ENCODE measurements around the gene FAAH2. TPM values are rescaled to one million over a fixed set of nuclear protein-coding genes. Genes with fewer than 3 reads are reported as not detected.

The FAAH2 gene
- total and polyA plus RNA-seq, 4 donors, result 7.3 to 16.0 (median 8.1) TPM

DNA sequence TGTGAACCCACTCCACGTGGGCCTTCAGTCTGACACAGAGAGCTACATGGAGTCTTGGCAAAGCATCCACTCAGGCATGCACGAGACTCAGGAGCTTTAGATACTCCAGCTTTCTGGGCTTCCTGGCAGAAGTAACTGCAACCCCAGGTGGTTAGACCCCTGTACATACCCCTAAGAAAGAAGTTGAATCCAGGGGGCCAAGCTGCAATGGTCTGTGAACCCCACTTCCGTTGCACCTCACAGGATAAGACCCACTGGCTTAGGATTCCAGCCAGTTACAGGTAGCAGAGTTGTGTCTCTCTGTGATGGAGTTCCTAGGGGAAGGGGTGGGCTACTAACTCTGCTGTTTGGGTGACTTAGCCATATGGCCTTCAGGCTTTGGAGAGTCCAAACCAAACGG, 21.4 kb upstream of the FAAH2 start:
- Histone ChIP-seq H3K4me1 (ENCODE audit: control insufficient read depth in 5 of 5, insufficient read depth in 5 of 5, low read length in 5 of 5) (no peaks in the 10 kb centered on the region), H3K9me3 (ENCODE audit: control insufficient read depth in 4 of 4, insufficient read depth in 3 of 4, low read length in 3 of 4) (peaks cover 0 to 23% (median 9%) of the 10 kb centered on the region in 4 donors), H3K4me3 (no peak overlapping the region), H3K27ac (ENCODE audit: low read depth in 1 of 2, low read length in 1 of 2) (no peak overlapping the region), H3K9ac (ENCODE audit: insufficient read depth in 1 of 2, low read length in 2 of 2) (no peak overlapping the region), H3K27me3 (ENCODE audit: control insufficient read depth in 3 of 3, insufficient read depth in 3 of 3, low read length in 2 of 3) (no peaks in the 10 kb centered on the region), H3K36me3 (ENCODE audit: control insufficient read depth in 4 of 4, insufficient read depth in 4 of 4, low read length in 4 of 4) (no peaks in the 10 kb centered on the region)
- TF ChIP-seq CTCF (IDR thresholded peaks at IDR 0.05; ENCODE audit: control extremely low read depth, extremely low read depth), result no peak
- DNase-seq (no peak), ATAC-seq (ENCODE audit: insufficient read depth, low FRiP score) (no peak)
- 54 to 81% methylated on average over 4 of the region's 4 CpGs for WGBS, 2 donors

- no peak for DNase-seq
- Histone ChIP-seq H3K4me1 (ENCODE audit: control insufficient read depth in 5 of 5, insufficient read depth in 5 of 5, low read length in 5 of 5) (no peaks in the 10 kb centered on the region), H3K9ac (ENCODE audit: insufficient read depth in 1 of 2, low read length in 2 of 2) (no peak overlapping the region), H3K4me3 (no peak overlapping the region), H3K9me3 (ENCODE audit: control insufficient read depth in 4 of 4, insufficient read depth in 3 of 4, low read length in 3 of 4) (peaks cover 0 to 27% (median 11%) of the 10 kb centered on the region in 4 donors), H3K36me3 (ENCODE audit: control insufficient read depth in 4 of 4, insufficient read depth in 4 of 4, low read length in 4 of 4) (no peaks in the 10 kb centered on the region), H3K27me3 (ENCODE audit: control insufficient read depth in 3 of 3, insufficient read depth in 3 of 3, low read length in 2 of 3) (peaks cover 0 to 2% (median 0%) of the 10 kb centered on the region in 3 donors), H3K27ac (ENCODE audit: low read depth in 1 of 2, low read length in 1 of 2) (no peak overlapping the region)
- no peak for TF ChIP-seq CTCF (IDR thresholded peaks at IDR 0.05; ENCODE audit: control extremely low read depth, extremely low read depth)
- WGBS, 2 donors, result 77 to 90% methylated on average over 3 of the region's 3 CpGs
- no peak for ATAC-seq (ENCODE audit: insufficient read depth, low FRiP score)
Measured at GRCh38 chrX:57266275-57266674, 20.2 kb upstream of the FAAH2 start.

DNA sequence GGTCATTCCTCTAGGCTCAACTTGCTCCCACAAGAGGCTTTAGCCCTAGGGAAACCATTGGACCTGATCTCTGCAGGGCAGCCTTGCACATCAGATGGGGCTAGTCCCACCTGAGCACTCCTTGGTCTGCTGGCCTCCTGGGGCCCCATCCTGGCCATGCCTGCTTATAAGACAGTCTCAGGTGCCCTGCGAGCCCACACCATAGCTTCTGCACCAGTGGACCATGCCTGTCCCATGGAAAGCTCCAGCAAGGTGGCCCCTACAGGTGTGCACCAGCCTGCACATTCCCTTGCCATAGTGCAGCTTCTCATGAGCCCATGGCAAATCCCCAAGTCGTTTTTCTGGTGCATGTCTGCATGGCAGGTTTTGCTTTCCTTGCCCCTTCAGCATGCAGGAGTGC, 19.6 kb upstream of the FAAH2 start:
- no peak for TF ChIP-seq CTCF (IDR thresholded peaks at IDR 0.05; ENCODE audit: control extremely low read depth, extremely low read depth)
- Histone ChIP-seq H3K27ac (ENCODE audit: low read depth in 1 of 2, low read length in 1 of 2) (no peak overlapping the region), H3K4me1 (ENCODE audit: control insufficient read depth in 5 of 5, insufficient read depth in 5 of 5, low read length in 5 of 5) (no peaks in the 10 kb centered on the region), H3K9me3 (ENCODE audit: control insufficient read depth in 4 of 4, insufficient read depth in 3 of 4, low read length in 3 of 4) (peaks cover 0 to 29% (median 11%) of the 10 kb centered on the region in 4 donors), H3K9ac (ENCODE audit: insufficient read depth in 1 of 2, low read length in 2 of 2) (no peak overlapping the region), H3K27me3 (ENCODE audit: control insufficient read depth in 3 of 3, insufficient read depth in 3 of 3, low read length in 2 of 3) (peaks cover 0 to 3% (median 0%) of the 10 kb centered on the region in 3 donors), H3K36me3 (ENCODE audit: control insufficient read depth in 4 of 4, insufficient read depth in 4 of 4, low read length in 4 of 4) (no peaks in the 10 kb centered on the region), H3K4me3 (no peak overlapping the region)
- 53 to 65% methylated on average over 2 of the region's 2 CpGs for WGBS, 2 donors
- no peak for DNase-seq
- ATAC-seq (ENCODE audit: insufficient read depth, low FRiP score), result no peak

DNA sequence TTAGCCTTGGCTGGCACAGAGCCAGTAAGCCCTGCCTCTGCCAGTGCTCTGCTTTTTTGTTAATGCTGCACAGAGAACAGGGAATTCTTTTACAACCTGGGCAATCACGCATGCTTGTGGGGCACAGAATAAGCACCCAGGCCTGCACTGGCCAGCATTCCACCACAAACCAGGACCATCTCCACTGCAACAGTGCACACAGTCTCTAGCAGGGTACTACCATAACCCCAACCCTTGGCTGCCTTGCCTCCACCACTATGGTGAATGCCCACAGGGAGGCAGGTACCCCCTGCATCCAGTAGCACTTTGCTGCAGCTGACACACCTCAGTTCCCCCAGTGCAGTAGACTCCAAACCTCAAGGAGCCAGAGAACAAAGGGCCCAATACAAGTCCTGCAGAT, 19.2 kb upstream of the FAAH2 start:
- H3K27ac ChIP-seq (ENCODE audit: low read depth in 1 of 2, low read length in 1 of 2), result no peak overlapping the region
- peaks cover 0 to 3% (median 0%) of the 10 kb centered on the region in 3 donors for H3K27me3 ChIP-seq (ENCODE audit: control insufficient read depth in 3 of 3, insufficient read depth in 3 of 3, low read length in 2 of 3)
- H3K9me3 ChIP-seq (ENCODE audit: control insufficient read depth in 4 of 4, insufficient read depth in 3 of 4, low read length in 3 of 4), result peaks cover 0 to 29% (median 11%) of the 10 kb centered on the region in 4 donors
- no peak overlapping the region for H3K9ac ChIP-seq (ENCODE audit: insufficient read depth in 1 of 2, low read length in 2 of 2)
- TF ChIP-seq CTCF (IDR thresholded peaks at IDR 0.05; ENCODE audit: control extremely low read depth, extremely low read depth), result no peak
- DNase-seq (no peak), ATAC-seq (ENCODE audit: insufficient read depth, low FRiP score) (no peak)
- H3K4me1 ChIP-seq (ENCODE audit: control insufficient read depth in 5 of 5, insufficient read depth in 5 of 5, low read length in 5 of 5), result no peaks in the 10 kb centered on the region
- H3K36me3 ChIP-seq (ENCODE audit: control insufficient read depth in 4 of 4, insufficient read depth in 4 of 4, low read length in 4 of 4), result no peaks in the 10 kb centered on the region
- 89 to 100% methylated on average over 1 of the region's 1 CpG for WGBS, 2 donors
- no peak overlapping the region for H3K4me3 ChIP-seq
